ES-I3 (cell line): Measurements from ENCODE around the gene ANKAR.
"Not testable (repeated sequence)": the region's sequence is repeated elsewhere in the genome, so short reads cannot be mapped to it uniquely, and the experiment has no call there.

ENCODE experiments used
- H3K36me3 ChIP-seq: 2 replicates; pipeline ENCODE4 v1.6.1; 2013; ENCODE audit warnings: mild to moderate bottlenecking, low read length, control low read depth, moderate library complexity; ENCODE audit not compliant: insufficient read depth
- H3K4me1 ChIP-seq: 2 replicates; pipeline ENCODE4 v1.6.1; 2013; ENCODE audit warnings: mild to moderate bottlenecking, control low read depth, low read length; ENCODE audit not compliant: insufficient read depth
- H3K9ac ChIP-seq: 2 replicates; pipeline ENCODE4 v1.6.1; 2013; ENCODE audit warnings: low read depth, mild to moderate bottlenecking, low read length, moderate library complexity
- H3K9me3 ChIP-seq: 2 replicates; pipeline ENCODE4 v1.6.1; 2013; ENCODE audit warnings: mild to moderate bottlenecking, low read length, moderate library complexity; ENCODE audit not compliant: control insufficient read depth, insufficient read depth

The ANKAR gene

GRCh38 chr2:189673661-189674373, 653 bp upstream of the ANKAR start:
- 0 out of 2 replicates have a peak, but pooled peaks cover 2% of the 10 kb centered on the region for H3K36me3 ChIP-seq
- peaks cover 4% of the 10 kb centered on the region; the same call in 1 of the 2 replicates for H3K4me1 ChIP-seq
- H3K9ac ChIP-seq = peak overlapping the region; percentile 20
- no peaks in the 10 kb centered on the region for H3K9me3 ChIP-seq

- Histone ChIP-seq H3K4me1 (peaks cover 4% of the 10 kb centered on the region; the same call in 1 of the 2 replicates), H3K9ac (no peak overlapping the region), H3K36me3 (0 out of 2 replicates have a peak, but pooled peaks cover 2% of the 10 kb centered on the region), H3K9me3 (no peaks in the 10 kb centered on the region)
Observed at GRCh38 chr2:189676471-189676870, 2.0 kb downstream of the ANKAR start.

- no peak overlapping the region for H3K9ac ChIP-seq
- H3K9me3 ChIP-seq = no peaks in the 10 kb centered on the region
- no peaks in the 10 kb centered on the region for H3K4me1 ChIP-seq
- no peaks in the 10 kb centered on the region for H3K36me3 ChIP-seq
Observed at GRCh38 chr2:189679226-189679625, 4.8 kb downstream of the ANKAR start.

DNA sequence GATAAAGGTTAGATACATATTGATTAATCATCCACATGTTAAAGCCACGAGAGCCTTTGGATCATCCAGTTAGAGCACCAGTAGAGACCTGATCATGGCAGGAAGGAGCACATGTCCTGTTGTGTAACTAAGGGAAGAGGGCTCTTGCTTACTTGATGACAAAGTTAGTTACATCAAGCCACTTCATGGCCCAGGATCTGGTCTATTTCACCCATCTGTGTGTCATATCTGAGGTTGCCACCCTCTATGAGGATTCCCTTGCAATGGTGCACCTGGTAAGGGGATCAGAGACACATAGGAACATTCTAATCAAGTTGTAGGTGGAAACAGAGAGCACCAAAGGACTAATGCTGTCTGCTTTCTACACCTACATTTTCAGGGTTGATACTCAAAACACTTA, 6.7 kb downstream of the ANKAR start:
- no peaks in the 10 kb centered on the region for H3K9me3 ChIP-seq
- H3K4me1 ChIP-seq = no peaks in the 10 kb centered on the region
- H3K36me3 ChIP-seq = no peaks in the 10 kb centered on the region
- H3K9ac ChIP-seq = no peak overlapping the region

GRCh38 chr2:189681903-189682302, 7.4 kb downstream of the ANKAR start:
- Histone ChIP-seq H3K4me1 (no peaks in the 10 kb centered on the region), H3K9me3 (no peaks in the 10 kb centered on the region), H3K36me3 (no peaks in the 10 kb centered on the region), H3K9ac (no peak overlapping the region)

GRCh38 chr2:189683348-189683747, 8.9 kb downstream of the ANKAR start:
- no peak overlapping the region for H3K9ac ChIP-seq
- H3K4me1 ChIP-seq = no peaks in the 10 kb centered on the region
- no peaks in the 10 kb centered on the region for H3K9me3 ChIP-seq
- no peaks in the 10 kb centered on the region for H3K36me3 ChIP-seq

DNA sequence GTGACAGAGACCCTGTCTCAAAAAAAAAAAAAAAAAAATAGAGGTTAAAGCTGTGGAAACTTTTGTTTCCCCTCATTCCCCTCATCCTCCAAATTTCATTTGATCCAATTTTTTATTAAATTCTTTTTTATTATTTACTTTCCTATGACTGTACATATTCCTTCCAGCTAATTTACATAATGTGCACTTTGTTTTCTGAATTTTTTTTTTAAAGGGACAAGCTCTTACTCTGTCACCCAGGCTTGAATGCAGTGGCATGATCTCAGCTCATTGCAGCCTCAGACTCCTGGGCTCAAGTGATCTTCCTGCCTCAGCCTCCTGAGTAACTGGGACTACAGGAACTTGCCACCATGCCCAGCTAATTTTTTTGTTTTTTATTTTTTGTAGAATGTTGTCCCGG, 10.3 kb downstream of the ANKAR start:
- no peaks in the 10 kb centered on the region for H3K36me3 ChIP-seq
- H3K9ac ChIP-seq = no peak overlapping the region
- H3K4me1 ChIP-seq = no peaks in the 10 kb centered on the region
- no peaks in the 10 kb centered on the region for H3K9me3 ChIP-seq

DNA sequence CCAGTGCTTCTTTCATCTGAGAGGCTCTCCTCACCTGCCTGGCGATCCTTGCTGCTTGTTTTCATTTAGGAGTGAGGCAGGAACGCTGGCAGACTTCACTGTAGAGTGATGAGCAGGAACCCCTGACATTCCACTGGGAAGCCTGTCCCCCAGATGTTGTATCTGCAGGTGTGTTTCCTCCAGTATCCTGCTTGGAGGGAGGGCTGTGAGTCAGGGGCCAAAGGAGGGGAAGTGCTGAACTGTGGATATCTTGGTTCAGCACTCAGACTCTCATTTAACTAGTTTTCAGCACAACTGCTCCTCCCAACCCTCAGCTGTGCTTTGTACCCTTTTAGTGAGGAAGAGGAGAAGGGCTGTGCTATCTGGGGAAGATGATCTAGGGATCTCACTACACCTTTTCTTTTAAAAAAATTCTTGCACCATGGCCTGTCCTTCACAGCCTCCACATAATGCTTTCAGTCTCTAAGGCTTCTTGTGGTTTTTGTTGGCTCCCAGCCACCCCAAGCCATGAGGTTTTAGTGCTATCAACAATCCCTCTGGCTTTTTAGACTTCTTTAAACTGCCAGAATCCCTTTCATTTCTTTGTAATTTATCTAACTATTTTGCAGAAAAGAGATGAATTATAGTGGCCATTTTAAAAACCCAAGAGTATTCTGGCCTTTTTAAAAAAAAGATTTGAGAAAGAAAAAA, 11.2 kb downstream of the ANKAR start:
- Histone ChIP-seq H3K9me3 (no peaks in the 10 kb centered on the region), H3K9ac (no peak overlapping the region), H3K4me1 (no peaks in the 10 kb centered on the region)

GRCh38 chr2:189687796-189688195, 13.3 kb downstream of the ANKAR start:
- H3K36me3 ChIP-seq, H3K9ac ChIP-seq, H3K9me3 ChIP-seq, H3K4me1 ChIP-seq: not testable (repeated sequence)

More for the DNA sequence above, 11.2 kb downstream of the ANKAR start:
- no peaks in the 10 kb centered on the region for H3K36me3 ChIP-seq

DNA sequence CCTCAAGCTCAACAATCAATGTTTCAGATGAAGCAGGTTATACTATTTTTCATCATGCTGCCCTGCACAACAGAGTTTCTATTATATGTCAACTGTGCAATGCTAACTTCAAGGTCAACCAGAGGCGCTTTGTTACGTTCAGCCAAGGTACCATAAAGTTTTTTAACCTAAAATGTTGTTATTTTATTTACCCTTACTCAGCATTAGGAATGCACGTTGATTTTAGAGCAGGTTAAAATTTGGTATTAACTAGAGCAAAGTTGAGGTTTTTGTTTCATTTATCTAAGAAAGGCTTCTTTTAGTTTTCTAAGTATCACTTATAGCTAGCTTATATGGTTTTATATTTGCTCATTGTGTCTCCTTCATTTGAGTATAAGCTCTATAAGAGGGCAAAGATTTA, 21.8 kb downstream of the ANKAR start:
- Histone ChIP-seq H3K9ac (no peak overlapping the region), H3K9me3 (no peaks in the 10 kb centered on the region), H3K4me1 (no peaks in the 10 kb centered on the region), H3K36me3 (no peaks in the 10 kb centered on the region)

DNA sequence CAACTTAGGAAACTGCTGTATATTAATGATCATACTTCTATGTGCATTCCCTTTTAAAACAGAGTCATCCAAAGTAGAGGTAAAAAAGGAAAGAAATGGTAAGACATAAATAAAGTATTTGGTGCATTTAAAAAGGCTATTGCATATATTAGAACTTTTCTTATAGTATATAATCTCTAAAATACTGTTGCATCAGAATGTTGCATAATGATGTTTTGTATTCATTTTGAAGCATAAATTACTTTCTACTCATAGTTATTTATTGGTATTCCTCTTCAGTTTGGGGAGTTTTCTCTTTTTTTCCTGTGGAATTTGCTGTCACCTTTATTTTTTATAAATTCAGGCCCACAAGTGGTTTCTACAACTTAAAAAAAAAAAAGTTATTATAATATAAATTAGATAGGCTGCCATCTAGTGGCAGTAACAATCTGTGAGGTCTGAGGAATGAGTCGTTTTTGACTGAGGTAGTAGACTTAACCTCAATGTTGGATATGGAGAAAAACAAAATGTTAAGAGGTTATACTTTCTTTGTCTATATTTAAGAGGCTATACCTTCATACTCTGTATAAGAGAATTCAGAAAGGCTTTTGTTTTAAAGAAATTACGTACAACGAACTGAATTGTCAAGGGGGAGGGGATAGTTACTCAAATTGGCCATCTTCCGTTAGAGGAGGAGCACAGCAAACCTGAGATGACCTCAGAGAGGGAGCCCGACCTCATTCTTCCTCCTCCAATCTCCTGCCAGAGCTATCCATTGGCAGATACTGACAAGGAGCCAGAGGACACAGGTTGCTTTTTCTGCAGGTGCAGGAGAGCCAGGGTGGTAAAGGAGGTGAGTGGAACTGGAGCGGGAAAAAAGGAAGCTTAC, 23.8 kb downstream of the ANKAR start:
- H3K9ac ChIP-seq = peak overlapping the region; percentile 44; the same call in 1 of the 2 replicates
- no peaks in the 10 kb centered on the region for H3K9me3 ChIP-seq
- no peaks in the 10 kb centered on the region for H3K36me3 ChIP-seq
- H3K4me1 ChIP-seq = no peaks in the 10 kb centered on the region

DNA sequence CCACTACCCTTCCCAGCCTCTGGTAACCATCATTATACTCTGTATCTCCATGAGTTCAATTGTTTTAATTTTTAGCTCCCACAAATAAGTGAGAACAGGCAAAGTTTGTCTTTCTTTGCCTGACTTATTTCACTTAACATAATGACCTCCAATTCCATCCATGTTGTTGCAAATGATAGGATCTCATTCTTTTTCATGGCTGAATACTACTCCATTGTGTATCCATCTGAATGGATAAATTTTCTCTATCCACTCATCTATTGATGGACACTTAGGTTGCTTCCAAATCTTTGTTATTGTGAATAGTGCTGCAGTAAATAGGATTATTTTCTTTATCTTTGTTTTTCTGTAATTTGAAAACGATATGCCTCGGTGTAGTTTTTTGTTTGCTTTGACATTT, 26.2 kb downstream of the ANKAR start:
- no peaks in the 10 kb centered on the region for H3K4me1 ChIP-seq
- H3K36me3 ChIP-seq = no peaks in the 10 kb centered on the region
- no peak overlapping the region for H3K9ac ChIP-seq
- no peaks in the 10 kb centered on the region for H3K9me3 ChIP-seq

GRCh38 chr2:189702071-189702470, 27.6 kb downstream of the ANKAR start:
- H3K9me3 ChIP-seq = no peaks in the 10 kb centered on the region
- H3K4me1 ChIP-seq = no peaks in the 10 kb centered on the region
- H3K36me3 ChIP-seq = no peaks in the 10 kb centered on the region
- no peak overlapping the region for H3K9ac ChIP-seq

DNA sequence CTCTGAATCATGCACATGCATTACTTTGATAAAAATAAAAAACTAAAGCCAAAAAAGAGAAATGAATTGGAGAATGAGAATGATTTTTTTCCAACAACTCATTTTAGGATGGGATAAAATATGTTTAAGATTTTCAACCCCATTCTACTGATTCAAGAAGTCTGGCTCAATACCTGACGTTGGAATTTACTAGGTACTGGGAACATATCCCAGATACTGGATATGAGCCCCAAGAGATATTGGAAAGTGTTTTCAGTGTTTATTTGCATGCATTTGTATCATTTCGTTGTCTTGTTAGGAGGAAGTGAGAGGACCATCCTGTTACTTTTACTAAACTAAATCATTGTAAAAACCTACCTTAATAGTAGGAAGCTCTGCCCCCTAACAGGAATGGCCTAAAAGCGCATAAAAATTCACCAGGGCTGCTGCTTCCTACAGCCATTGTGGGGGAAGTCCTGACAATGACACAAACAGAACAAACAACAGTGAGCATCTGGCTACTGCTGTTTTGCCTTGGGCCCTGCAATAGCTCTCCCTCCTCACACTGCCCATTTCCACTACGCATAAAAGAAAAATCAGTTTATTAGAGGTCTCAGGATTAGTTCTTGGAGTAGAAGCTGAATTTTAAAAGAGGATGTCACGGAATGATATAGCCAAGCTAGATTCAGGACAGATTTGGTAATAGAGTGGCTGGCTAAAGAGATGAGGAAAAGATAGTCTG, 35.2 kb downstream of the ANKAR start:
- Histone ChIP-seq H3K4me1 (0 out of 2 replicates have a peak, but pooled peaks cover 4% of the 10 kb centered on the region), H3K9me3 (no peaks in the 10 kb centered on the region), H3K36me3 (no peaks in the 10 kb centered on the region), H3K9ac (no peak overlapping the region)
